Renal cortical epithelial cell (primary cell): ENCODE results near the gene MDFI. TPM values are rescaled to one million over a fixed set of nuclear protein-coding genes. Genes with fewer than 3 reads are reported as not detected.

Experiments used
- DNase-seq: peaks from one replicate; pipeline ENCODE4 v3.0.0-alpha.2; 2011; ENCODE audit warnings: low read depth
- total RNA-seq: library from RNA; depleted of rRNA; stranded (reverse); fragments of >200 nt; gene quantifications from 2 replicates; pipeline ENCODE4 v1.2.3, GENCODE V29; 2014

The MDFI gene
- total RNA-seq, 1 donor from 2014 or later: 3.4 TPM

GRCh38 chr6:41688256-41688965 lies 50.1 kb downstream of the MDFI start:
- no peak for DNase-seq

- peak; percentile 13 for DNase-seq
These were observed 51.1 kb downstream of the MDFI start for GRCh38 chr6:41689171-41690008.

GRCh38 chr6:41690541-41691330 lies 52.5 kb downstream of the MDFI start:
- no peak for DNase-seq

- DNase-seq: no peak
These were observed 53.3 kb downstream of the MDFI start for GRCh38 chr6:41691426-41692079.

- DNase-seq: no peak
These were observed 53.9 kb downstream of the MDFI start for GRCh38 chr6:41692080-41692675.

GRCh38 chr6:41692730-41693129 lies 54.5 kb downstream of the MDFI start:
- no peak for DNase-seq

- no peak for DNase-seq
These were observed 55.3 kb downstream of the MDFI start for GRCh38 chr6:41693281-41694240.

GRCh38 chr6:41694815-41695526 lies 56.7 kb downstream of the MDFI start:
- DNase-seq: peak; percentile 58

- DNase-seq: no peak
These were observed 57.6 kb downstream of the MDFI start for GRCh38 chr6:41695825-41696224.

- DNase-seq: no peak
These were observed 58.5 kb downstream of the MDFI start for GRCh38 chr6:41696788-41697187.

- peak; percentile 45 for DNase-seq
These were observed 59.9 kb downstream of the MDFI start for GRCh38 chr6:41697861-41698781.

- no peak for DNase-seq
These were observed 60.8 kb downstream of the MDFI start for GRCh38 chr6:41699063-41699462.

- no peak for DNase-seq
These were observed 62.4 kb downstream of the MDFI start for GRCh38 chr6:41700463-41701347.

- DNase-seq: no peak
These were observed 63.9 kb downstream of the MDFI start for GRCh38 chr6:41702089-41702745.

- no peak for DNase-seq
These were observed 64.7 kb downstream of the MDFI start for GRCh38 chr6:41702771-41703494.
